Colon (tissue), 2 donors: ENCODE measurements around the gene STOM.
"Not testable (repeated sequence)": the region's sequence is repeated elsewhere in the genome, so short reads cannot be mapped to it uniquely, and the experiment has no call there.

ENCODE experiments used
- FAIRE-seq: peaks from 2 replicates; lab custom pipeline; 2012; peaks lifted over from hg19 to GRCh38; lab: Jason Lieb, UNC
- donor health status: control.
- donor health status: control.

The STOM gene

GRCh38 chr9:121369595-121370265 is at the start of gene STOM:
Gene STOM, minus strand, starts transcription at chr9:121370250. Its CDS starts 63 bp downstream, at chr9:121370187.
- FAIRE-seq: no peak

- FAIRE-seq: no peak
Measured at GRCh38 chr9:121411993-121412392, 41.9 kb upstream of the STOM start.

- no peak for FAIRE-seq
Measured at GRCh38 chr9:121405899-121406298, 35.8 kb upstream of the STOM start.

GRCh38 chr9:121404906-121405305 is 34.9 kb upstream of the STOM start:
- FAIRE-seq: no peak

- FAIRE-seq: peak; percentile 43
Measured at GRCh38 chr9:121399883-121400607, 30.0 kb upstream of the STOM start.

GRCh38 chr9:121399126-121399882 is 29.3 kb upstream of the STOM start:
- FAIRE-seq: no peak

GRCh38 chr9:121398374-121398773 is 28.3 kb upstream of the STOM start:
- FAIRE-seq: no peak

GRCh38 chr9:121397277-121397676 is 27.2 kb upstream of the STOM start:
- FAIRE-seq: not testable (repeated sequence)

- FAIRE-seq: no peak
Measured at GRCh38 chr9:121395558-121395957, 25.5 kb upstream of the STOM start.

GRCh38 chr9:121394292-121394691 is 24.2 kb upstream of the STOM start:
- no peak for FAIRE-seq

GRCh38 chr9:121393318-121393717 is 23.3 kb upstream of the STOM start:
- FAIRE-seq: no peak

- no peak for FAIRE-seq
Measured at GRCh38 chr9:121390372-121390771, 20.3 kb upstream of the STOM start.

GRCh38 chr9:121388140-121388905 is 18.3 kb upstream of the STOM start:
- no peak for FAIRE-seq

GRCh38 chr9:121386442-121387175 is 16.6 kb upstream of the STOM start:
- no peak for FAIRE-seq

- FAIRE-seq: no peak
Measured at GRCh38 chr9:121383715-121384114, 13.7 kb upstream of the STOM start.

- FAIRE-seq: peak; percentile 92
Measured at GRCh38 chr9:121380846-121381245, 10.8 kb upstream of the STOM start.

GRCh38 chr9:121376214-121376830 is 6.3 kb upstream of the STOM start:
- FAIRE-seq: no peak

GRCh38 chr9:121373011-121373729 is 3.1 kb upstream of the STOM start:
- no peak for FAIRE-seq

- FAIRE-seq: no peak
Measured at GRCh38 chr9:121372239-121373010, 2.4 kb upstream of the STOM start.
